AG10803 (cell line): Measurements from ENCODE around the gene RADIL.
A peak's percentile ranks its signal among the peaks of the same experiment; 100 is the strongest.

Source experiments
- DNase-seq: peaks from one replicate; pipeline ENCODE4 v3.0.0; 2010; ENCODE audit warnings: low read depth
- H3K4me3 ChIP-seq: 2 replicates; pipeline ENCODE4 v1.5.1; 2011; ENCODE audit warnings: mild to moderate bottlenecking, low read length, control low read depth
- CTCF ChIP-seq: conservative IDR thresholded peaks from 2 replicates; pipeline ENCODE4 v1.5.1; 2011; ENCODE audit warnings: mild to moderate bottlenecking, low read length, control low read depth, inconsistent platforms

Gene RADIL

GRCh38 chr7:4774658-4775249 is 108.8 kb downstream of the RADIL start:
- no peak for TF ChIP-seq CTCF
- H3K4me3 ChIP-seq = peak overlapping the region; percentile 98
- DNase-seq = peak; percentile 71

GRCh38 chr7:4774007-4774406 is 109.5 kb downstream of the RADIL start:
- DNase-seq = no peak
- no peak for TF ChIP-seq CTCF
- no peak overlapping the region; the same call in 1 of the 2 replicates for H3K4me3 ChIP-seq

GRCh38 chr7:4772306-4772705 is 111.2 kb downstream of the RADIL start:
- TF ChIP-seq CTCF = no peak
- no peak overlapping the region for H3K4me3 ChIP-seq
- DNase-seq = no peak

- DNase-seq = no peak
- no peak for TF ChIP-seq CTCF
- H3K4me3 ChIP-seq = no peak overlapping the region
Observed at GRCh38 chr7:4771737-4772136, 111.8 kb downstream of the RADIL start.

GRCh38 chr7:4770886-4771285 is 112.6 kb downstream of the RADIL start:
- no peak overlapping the region for H3K4me3 ChIP-seq
- no peak for DNase-seq
- no peak for TF ChIP-seq CTCF

GRCh38 chr7:4769761-4770160 is 113.8 kb downstream of the RADIL start:
- no peak overlapping the region for H3K4me3 ChIP-seq
- peak; percentile 5 for DNase-seq
- no peak for TF ChIP-seq CTCF
